RWPE1 (cell line): Measurements from ENCODE around the gene CAMK2N1.
A peak's percentile ranks its signal among the peaks of the same experiment; 100 is the strongest.
"Not testable (repeated sequence)": the region's sequence is repeated elsewhere in the genome, so short reads cannot be mapped to it uniquely, and the experiment has no call there.

Source experiments
- CTCF ChIA-PET: fragments of 350-600 bp; sonication (Branson Sonifier 250); formaldehyde crosslinking; extraction: SDS; loops from one replicate; lab custom pipeline; 2021; lab: Yijun Ruan, JAX
- POLR2A ChIA-PET: fragments of 400-600 bp; formaldehyde crosslinking; extraction: SDS; loops from one replicate; lab custom pipeline; 2020; ENCODE audit warnings: antibody characterized with exemption; ENCODE audit not compliant: low non-redundant PET; lab: Yijun Ruan, JAX
- DNase-seq: peaks from one replicate; pipeline ENCODE4 v3.0.0; 2012; ENCODE audit warnings: low spot score
- H3K27ac ChIP-seq: fragments of 450-650 bp; 2 replicates; pipeline ENCODE4 v1.5.1; 2017
- CTCF ChIP-seq: fragments of 450-650 bp; conservative IDR thresholded peaks from 2 replicates; pipeline ENCODE4 v1.5.1; 2017; ENCODE audit warnings: low read depth, mild to moderate bottlenecking

Gene CAMK2N1

DNA sequence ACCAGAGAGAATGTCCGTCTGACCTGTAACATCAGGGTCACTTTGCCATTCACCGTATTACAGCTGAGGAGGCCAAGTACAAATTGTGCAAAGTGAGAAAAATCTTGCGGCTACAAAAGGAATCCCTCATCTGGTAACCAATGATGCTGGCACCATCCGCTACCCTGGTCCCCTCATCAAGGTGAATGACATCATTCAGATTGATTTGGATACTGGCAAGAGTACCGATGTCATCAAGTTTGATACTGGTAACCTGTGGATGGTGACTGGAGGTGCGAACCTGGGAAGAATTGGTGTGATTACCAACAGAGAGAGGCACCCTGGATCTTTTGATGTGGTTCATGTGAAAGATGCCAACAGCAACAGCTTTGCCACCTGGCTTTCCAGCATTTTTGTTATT is 40.3 kb upstream of the CAMK2N1 start:
- TF ChIP-seq CTCF, result no peak
- ChIA-PET POLR2A (no interaction called here), CTCF (interaction anchor here (0.6 kb wide), 1 partner anchor 155 kb away, joined by 3 read pairs; no protein-coding TSS in a partner anchor)
- H3K27ac ChIP-seq, result no peak overlapping the region
- no peak for DNase-seq

DNA sequence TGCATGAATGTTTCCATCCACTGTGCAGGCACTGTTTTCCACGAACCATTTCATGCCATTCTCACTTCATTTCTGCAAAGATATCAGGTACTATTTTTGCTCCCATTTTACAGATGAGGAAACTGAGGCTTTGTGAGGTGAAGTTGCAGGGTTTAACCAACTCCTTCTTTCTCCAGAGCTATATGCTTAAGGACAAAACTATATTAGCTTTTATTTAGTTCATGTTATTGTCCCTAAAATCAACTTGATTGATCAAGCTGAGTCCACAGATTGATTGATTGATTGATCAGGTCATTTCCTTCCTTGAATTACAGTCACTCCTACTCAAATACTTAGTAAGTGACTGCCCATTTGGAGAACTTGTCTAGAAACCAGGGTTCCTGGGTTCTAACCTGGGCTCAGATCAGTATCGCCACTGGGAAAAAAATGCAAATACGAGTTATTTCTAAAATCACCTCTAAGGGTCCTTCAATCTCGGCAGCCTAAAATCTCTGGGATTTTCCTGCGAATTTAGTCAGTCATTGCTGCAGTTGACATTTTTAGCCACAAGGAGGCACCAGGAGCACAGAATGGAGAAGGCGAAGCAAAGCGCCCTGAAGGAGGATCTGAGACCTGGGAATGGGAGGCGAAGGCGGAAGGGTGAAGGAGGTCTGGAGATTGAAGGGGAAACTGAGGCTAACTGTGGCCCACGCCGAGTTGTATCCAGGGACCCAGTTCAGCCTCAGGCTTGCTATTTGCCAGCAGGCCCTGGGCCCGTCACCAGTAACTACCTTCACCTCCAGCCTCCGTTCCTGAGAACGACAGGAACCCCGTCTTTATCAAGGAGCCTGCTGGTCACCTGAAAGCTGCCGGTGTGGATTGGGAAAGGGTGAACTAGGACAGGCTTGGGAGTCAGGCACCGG is 36.2 kb upstream of the CAMK2N1 start:
- peak; percentile 57 for DNase-seq
- TF ChIP-seq CTCF, result peak; percentile 91
- POLR2A ChIA-PET, result no interaction called here
- H3K27ac ChIP-seq, result no peak overlapping the region
- CTCF ChIA-PET, result interaction anchor here (0.6 to 1.9 kb wide), 4 partner anchors 11 to 139 kb away, joined by 3 to 5 read pairs (median 4); partner anchors contain the start of gene DDOST

- CTCF ChIA-PET, DNase-seq: not testable (repeated sequence)
These were observed 33.7 kb upstream of the CAMK2N1 start for GRCh38 chr1:20519609-20520262.

DNA sequence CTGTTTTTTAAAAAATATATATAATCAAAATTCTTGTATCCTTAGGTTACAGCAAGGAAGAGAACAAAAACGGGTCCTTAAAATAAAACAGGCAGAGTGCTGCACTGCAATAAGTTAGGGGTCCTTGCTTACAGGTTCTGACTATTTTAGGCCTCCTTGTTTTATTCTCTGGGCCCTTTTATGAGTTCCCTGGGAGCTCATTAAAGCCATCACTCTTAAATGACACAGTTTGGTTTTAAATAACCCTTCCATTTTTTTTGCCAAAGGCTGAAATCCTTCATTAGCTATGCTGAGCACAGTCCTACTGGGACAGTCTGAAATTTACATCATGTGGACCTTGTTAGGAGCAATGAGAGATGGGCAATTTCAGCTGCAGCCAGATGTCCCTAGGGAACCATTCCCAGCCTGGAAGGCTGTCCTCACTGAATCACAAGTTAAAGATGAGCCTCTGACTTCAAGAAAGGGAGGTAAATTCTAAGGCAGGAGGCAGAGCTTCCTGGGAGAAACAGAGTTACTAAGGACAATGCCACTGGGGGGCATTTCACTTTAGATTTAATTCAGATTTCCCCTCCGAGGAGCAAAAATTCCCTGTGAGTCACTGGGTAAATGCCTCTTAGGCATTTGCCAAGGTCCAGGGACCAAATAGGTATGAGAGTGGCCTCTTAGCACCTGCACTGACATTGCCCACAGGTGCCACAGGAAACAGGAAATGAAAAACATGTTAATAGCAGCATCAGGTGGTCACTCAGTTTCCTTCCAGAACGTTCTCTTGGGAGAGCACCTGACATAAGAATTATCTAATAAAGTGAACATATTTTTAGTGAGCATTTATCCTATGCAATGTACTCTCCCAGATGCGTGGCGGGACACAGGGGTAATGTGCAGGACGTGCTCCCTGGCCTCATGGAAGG is 25.8 kb upstream of the CAMK2N1 start:
- H3K27ac ChIP-seq, result no peak overlapping the region
- DNase-seq, result no peak
- ChIA-PET CTCF (interaction anchor here (0.6 to 1.3 kb wide), 2 partner anchors 18 to 881 kb away, joined by 3 to 4 read pairs; no protein-coding TSS in a partner anchor), POLR2A (interaction anchor here (0.6 kb wide), 1 partner anchor 219 kb away, joined by 3 read pairs; no protein-coding TSS in a partner anchor)
- TF ChIP-seq CTCF, result no peak

More at GRCh38 chr1:20519609-20520262, 33.7 kb upstream of the CAMK2N1 start:
- H3K27ac ChIP-seq, POLR2A ChIA-PET: not testable (repeated sequence)

DNA sequence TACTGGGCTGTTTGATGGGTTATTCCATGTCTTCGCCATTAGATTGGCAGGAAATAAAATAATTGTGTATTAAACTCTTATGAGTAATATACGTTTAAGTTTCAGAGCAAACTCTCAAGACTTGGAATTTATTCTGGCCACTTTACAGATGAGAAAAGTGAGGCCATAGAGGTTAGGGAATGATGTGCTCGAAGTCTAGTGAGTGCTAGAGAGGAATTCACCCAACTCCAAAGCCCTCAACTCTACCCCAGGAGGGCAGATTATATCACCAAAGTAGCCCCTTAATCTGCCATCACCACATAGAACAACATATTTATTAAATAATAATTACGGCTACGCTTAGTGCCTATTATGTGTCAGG is 22.4 kb upstream of the CAMK2N1 start:
- ChIA-PET POLR2A (no interaction called here), CTCF (interaction anchor here (0.6 kb wide), 1 partner anchor 127 kb away, joined by 3 read pairs; no protein-coding TSS in a partner anchor)
- DNase-seq, result no peak
- H3K27ac ChIP-seq, result peak overlapping the region; percentile 82
- TF ChIP-seq CTCF, result no peak

DNA sequence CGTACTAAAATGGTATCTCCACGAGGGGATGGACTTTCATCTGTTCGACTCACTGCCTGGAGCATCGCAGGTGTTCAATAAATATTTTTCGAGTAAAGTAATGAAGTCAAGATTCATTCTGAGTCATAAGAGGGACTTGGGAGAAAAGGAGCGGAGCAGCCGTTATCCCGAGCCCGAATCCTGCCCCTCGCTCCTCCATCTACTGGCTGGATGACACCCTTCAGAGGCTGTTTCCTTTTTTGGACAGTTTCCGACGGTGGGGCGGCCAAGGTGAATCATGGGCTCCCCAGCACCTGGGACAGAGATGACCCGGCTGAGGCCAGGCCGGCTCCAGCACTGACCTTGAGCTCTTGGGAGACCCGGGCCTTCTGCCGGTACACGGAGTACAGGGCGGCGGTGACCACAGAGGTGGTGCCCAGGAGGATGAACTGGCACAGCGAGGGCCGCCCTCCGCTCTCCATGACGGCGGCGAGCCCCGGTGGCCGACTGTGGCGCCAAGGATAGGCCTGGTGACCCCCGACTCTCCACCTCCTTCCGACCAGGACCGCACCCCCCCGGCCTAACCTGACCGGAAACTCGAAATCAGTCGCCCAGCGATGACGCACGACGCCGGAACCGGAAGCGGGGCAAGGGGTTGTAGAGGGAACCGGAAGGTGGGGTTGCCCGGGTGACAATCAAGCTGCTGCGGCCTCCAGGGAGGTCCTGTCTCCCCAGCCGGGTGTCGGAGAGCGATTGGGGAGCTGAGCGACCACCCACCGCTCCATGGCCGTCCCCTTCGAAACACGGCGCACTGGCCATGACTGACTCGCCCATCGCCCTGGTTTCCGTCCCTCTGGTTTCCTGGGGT is 21.8 kb upstream of the CAMK2N1 start, which contains the start of gene MUL1:
TSS of gene MUL1 (minus strand) at position 588 of the 847 bp plus-strand sequence. CDS start at position 461, 127 bp downstream.
- no peak for TF ChIP-seq CTCF
- POLR2A ChIA-PET, result no interaction called here

More for the DNA sequence above, 21.8 kb upstream of the CAMK2N1 start, which contains the start of gene MUL1:
- peak within 1 kb of the TSS; percentile 82 for H3K27ac ChIP-seq
- peak; percentile 93 for DNase-seq
- CTCF ChIA-PET, result interaction anchor here (0.6 kb wide), 1 partner anchor 128 kb away, joined by 3 read pairs; no protein-coding TSS in a partner anchor
